ENCODE results near the gene DRD4. TPM values are rescaled to one million over a fixed set of nuclear protein-coding genes. Genes with fewer than 3 reads are reported as not detected.
"Not testable (repeated sequence)": the region's sequence is repeated elsewhere in the genome, so short reads cannot be mapped to it uniquely, and the experiment has no call there.

DRD4 gene
- total RNA-seq, 1 experiment from 2014 or later: 2.1 TPM

DNA sequence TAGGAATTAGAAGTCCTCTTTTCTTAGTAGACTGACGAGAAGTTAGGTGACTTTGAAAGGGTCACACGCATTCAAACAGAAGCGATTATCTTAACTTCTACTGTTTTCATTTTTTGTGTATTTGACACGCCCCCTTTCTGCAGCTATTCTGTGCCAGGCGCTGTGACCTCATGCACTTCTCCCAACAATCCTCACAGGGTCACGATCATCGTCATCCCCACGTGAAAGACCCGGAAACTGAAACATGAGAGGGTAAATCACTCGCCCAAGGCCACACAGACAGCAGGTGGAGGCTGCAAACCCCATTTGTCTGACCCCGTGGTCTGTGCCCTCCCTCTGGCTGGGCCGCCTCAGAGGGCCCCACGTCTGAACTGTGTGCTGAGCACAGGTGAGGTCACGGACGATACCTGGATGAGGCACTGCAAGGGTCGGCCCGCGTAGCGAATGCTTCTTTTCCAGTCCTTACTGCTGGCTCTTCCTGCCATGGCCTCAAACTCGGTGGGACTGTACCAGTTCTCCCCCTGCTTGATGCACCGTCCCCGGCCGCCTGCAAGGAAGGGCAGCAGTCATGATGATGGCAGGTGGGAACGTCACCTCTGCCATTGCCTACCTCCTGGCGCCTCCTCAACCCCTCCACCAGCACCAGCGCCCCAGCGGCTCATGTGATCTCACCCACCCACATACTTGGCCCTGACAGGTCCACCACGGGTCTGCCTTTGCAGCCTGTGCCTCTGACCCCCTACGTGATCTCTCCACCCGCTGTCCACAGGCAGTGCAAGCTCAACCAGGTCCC is 49.6 kb downstream of the DRD4 start:
- DNase-seq: no peak
- H3K36me3 ChIP-seq (replicated peaks; ENCODE audit: control insufficient read depth, insufficient read depth, low read length): peaks cover 12% of the 10 kb centered on the region

DNA sequence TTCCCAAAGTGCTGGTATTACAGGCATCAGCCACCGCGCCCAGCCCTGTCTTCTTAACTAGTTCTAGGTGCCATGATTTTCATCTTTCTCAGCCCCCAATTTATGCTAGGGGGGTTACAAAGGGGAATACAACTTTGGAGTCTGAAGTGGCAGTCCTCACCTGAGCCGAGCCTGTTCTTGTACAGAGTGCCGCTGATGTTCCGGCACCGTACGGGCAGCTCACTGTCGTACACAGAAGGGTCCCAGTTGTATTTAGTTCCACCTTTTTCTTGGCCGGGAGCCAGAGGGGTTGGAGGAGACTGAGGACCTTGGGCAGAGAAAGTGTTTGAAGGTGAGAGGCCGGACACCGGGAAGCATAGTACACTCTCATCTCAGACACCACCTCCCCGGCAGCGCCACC is 50.7 kb downstream of the DRD4 start:
- Histone ChIP-seq H3K27me3 (ENCODE audit: control insufficient read depth, insufficient read depth, low read length) (no peaks in the 10 kb centered on the region), H3K4me3 (ENCODE audit: insufficient read depth, low read depth, low read length) (no peak overlapping the region), H3K36me3 (replicated peaks; ENCODE audit: control insufficient read depth, insufficient read depth, low read length) (peaks cover 12% of the 10 kb centered on the region)
- DNase-seq: no peak

More for the DNA sequence above, 49.6 kb downstream of the DRD4 start:
- no peak overlapping the region for H3K4me3 ChIP-seq (ENCODE audit: insufficient read depth, low read depth, low read length)
- H3K27me3 ChIP-seq (ENCODE audit: control insufficient read depth, insufficient read depth, low read length): no peaks in the 10 kb centered on the region

DNA sequence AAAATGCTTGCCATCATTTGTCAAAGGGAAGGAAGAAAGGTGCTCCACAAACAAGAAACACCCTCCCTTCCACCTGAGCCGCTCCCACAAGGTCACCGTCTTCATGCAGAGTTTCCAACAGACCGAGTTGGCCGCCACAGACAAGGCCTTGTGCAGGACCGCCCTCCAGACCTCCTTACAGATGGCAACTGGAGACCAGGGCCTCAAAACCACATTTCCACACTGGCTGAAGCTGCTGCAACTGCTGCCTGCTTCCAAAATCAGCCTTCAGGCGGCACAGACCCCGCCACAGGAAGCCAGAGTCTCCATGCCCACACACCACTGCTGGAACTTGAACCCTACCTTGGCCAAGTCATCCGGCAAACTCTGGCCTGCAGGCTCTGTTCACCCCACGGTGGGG is 51.6 kb downstream of the DRD4 start:
- H3K4me3 ChIP-seq (ENCODE audit: insufficient read depth, low read depth, low read length): no peak overlapping the region

DNA sequence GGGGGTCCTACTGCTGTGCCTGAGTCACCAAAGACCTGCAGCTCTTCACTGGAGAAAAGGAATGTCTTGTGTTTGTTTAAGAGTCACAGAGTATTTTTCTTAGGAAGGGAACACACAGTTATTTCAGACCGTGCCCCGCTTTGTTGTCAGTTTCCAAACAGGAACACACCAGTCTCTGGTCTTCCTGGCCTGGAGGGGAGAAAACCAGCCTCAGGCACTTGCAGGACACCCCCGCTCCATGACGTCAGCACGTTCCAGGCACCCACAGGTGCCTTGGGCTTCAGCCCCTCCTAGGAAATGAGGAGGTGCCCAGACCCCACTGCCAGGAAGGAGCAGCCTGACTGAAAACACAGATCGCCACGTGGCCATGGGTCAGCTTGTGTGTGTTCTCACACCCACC is 52.6 kb downstream of the DRD4 start:
- Histone ChIP-seq H3K36me3 (replicated peaks; ENCODE audit: control insufficient read depth, insufficient read depth, low read length) (peaks cover 12% of the 10 kb centered on the region), H3K4me3 (ENCODE audit: insufficient read depth, low read depth, low read length) (no peak overlapping the region), H3K27me3 (ENCODE audit: control insufficient read depth, insufficient read depth, low read length) (no peaks in the 10 kb centered on the region)
- DNase-seq: no peak

More for the DNA sequence above, 51.6 kb downstream of the DRD4 start:
- peaks cover 12% of the 10 kb centered on the region for H3K36me3 ChIP-seq (replicated peaks; ENCODE audit: control insufficient read depth, insufficient read depth, low read length)
- no peaks in the 10 kb centered on the region for H3K27me3 ChIP-seq (ENCODE audit: control insufficient read depth, insufficient read depth, low read length)
- DNase-seq: no peak

DNA sequence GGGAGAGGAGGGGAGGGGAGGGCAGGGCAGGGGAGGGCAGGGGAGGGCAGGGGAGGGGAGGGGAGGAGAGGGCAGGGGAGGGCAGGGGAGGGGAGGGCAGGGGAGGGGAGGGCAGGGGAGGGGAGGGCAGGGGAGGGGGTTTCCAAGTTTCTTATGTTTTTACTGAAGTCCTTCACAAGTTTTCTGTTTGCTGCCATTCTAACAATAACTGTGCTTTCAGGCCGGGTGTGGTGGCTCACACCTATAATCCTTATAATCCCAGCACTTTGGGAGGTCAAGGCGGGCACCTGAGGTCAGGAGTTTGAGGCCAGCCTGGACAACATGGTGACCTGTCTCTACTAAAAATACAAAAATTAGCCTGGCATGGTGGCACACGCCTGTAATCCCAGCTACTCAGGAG is 53.2 kb downstream of the DRD4 start:
- peaks cover 11% of the 10 kb centered on the region for H3K36me3 ChIP-seq (replicated peaks; ENCODE audit: control insufficient read depth, insufficient read depth, low read length)
- DNase-seq; H3K27me3 ChIP-seq (ENCODE audit: control insufficient read depth, insufficient read depth, low read length); H3K4me3 ChIP-seq (ENCODE audit: insufficient read depth, low read depth, low read length): not testable (repeated sequence)

Other genes starting within 250 kb of the DRD4 start
- 2.1 and 3.6 TPM in 2 replicates for gene PKP3, start 243.1 kb upstream of the DRD4 start, total RNA-seq (2014; rRNA removed; shearing (Covaris generic))
- gene SIGIRR, start 222.3 kb upstream of the DRD4 start, total RNA-seq (2014; rRNA removed; shearing (Covaris generic)): 39.5 and 44.9 TPM in 2 replicates
- gene ANO9, start 195.3 kb upstream of the DRD4 start, total RNA-seq (2014; rRNA removed; shearing (Covaris generic)): 0.83 and 2.2 TPM in 2 replicates
- gene PTDSS2, start 187.0 kb upstream of the DRD4 start, total RNA-seq (2014; rRNA removed; shearing (Covaris generic)): 40.9 and 47.5 TPM in 2 replicates
- gene RNH1, start 130.0 kb upstream of the DRD4 start, total RNA-seq (2014; rRNA removed; shearing (Covaris generic)): 98.9 and 104 TPM in 2 replicates
- gene HRAS, start 101.7 kb upstream of the DRD4 start, total RNA-seq (2014; rRNA removed; shearing (Covaris generic)): 27.1 and 57.9 TPM in 2 replicates
- gene LRRC56, start 99.7 kb upstream of the DRD4 start, total RNA-seq (2014; rRNA removed; shearing (Covaris generic)): 1.3 and 1.5 TPM in 2 replicates
- gene LMNTD2, start 76.5 kb upstream of the DRD4 start, total RNA-seq (2014; rRNA removed; shearing (Covaris generic)): 2.7 and 4.0 TPM in 2 replicates
- 28.2 and 37.0 TPM in 2 replicates for gene RASSF7, start 76.3 kb upstream of the DRD4 start, total RNA-seq (2014; rRNA removed; shearing (Covaris generic))
- 37.5 and 42.1 TPM in 2 replicates for gene PHRF1, start 60.8 kb upstream of the DRD4 start, total RNA-seq (2014; rRNA removed; shearing (Covaris generic))
- gene IRF7, start 21.3 kb upstream of the DRD4 start, total RNA-seq (2014; rRNA removed; shearing (Covaris generic)): 13.6 and 14.6 TPM in 2 replicates
- gene CDHR5, start 12.3 kb upstream of the DRD4 start, total RNA-seq (2014; rRNA removed; shearing (Covaris generic)): not detected in 2 replicates
- not detected in 2 replicates for gene SCT, start 10.1 kb upstream of the DRD4 start, total RNA-seq (2014; rRNA removed; shearing (Covaris generic))
- 69.0 and 74.6 TPM in 2 replicates for gene DEAF1, start 58.0 kb downstream of the DRD4 start, total RNA-seq (2014; rRNA removed; shearing (Covaris generic))
- 27.0 and 36.0 TPM in 2 replicates for gene TMEM80, start 58.5 kb downstream of the DRD4 start, total RNA-seq (2014; rRNA removed; shearing (Covaris generic))
- 3.7 and 18.8 TPM in 2 replicates for gene EPS8L2, start 69.0 kb downstream of the DRD4 start, total RNA-seq (2014; rRNA removed; shearing (Covaris generic))
- gene TALDO1, start 110.2 kb downstream of the DRD4 start, total RNA-seq (2014; rRNA removed; shearing (Covaris generic)): 264 and 269 TPM in 2 replicates
- 48.7 and 54.6 TPM in 2 replicates for gene GATD1, start 140.2 kb downstream of the DRD4 start, total RNA-seq (2014; rRNA removed; shearing (Covaris generic))
- 0.14 TPM in 1 of 2 replicates, not detected in the other for gene CEND1, start 152.8 kb downstream of the DRD4 start, total RNA-seq (2014; rRNA removed; shearing (Covaris generic))
- gene SLC25A22, start 161.0 kb downstream of the DRD4 start, total RNA-seq (2014; rRNA removed; shearing (Covaris generic)): 25.2 and 25.6 TPM in 2 replicates
- gene PIDD1, start 168.0 kb downstream of the DRD4 start, total RNA-seq (2014; rRNA removed; shearing (Covaris generic)): 16.8 and 31.0 TPM in 2 replicates
- gene RPLP2, start 172.7 kb downstream of the DRD4 start, total RNA-seq (2014; rRNA removed; shearing (Covaris generic)): 786 and 794 TPM in 2 replicates
- gene PNPLA2, start 181.6 kb downstream of the DRD4 start, total RNA-seq (2014; rRNA removed; shearing (Covaris generic)): 15.7 and 28.7 TPM in 2 replicates
- 20.2 and 35.8 TPM in 2 replicates for gene CRACR2B, start 190.7 kb downstream of the DRD4 start, total RNA-seq (2014; rRNA removed; shearing (Covaris generic))
- gene CD151, start 195.7 kb downstream of the DRD4 start, total RNA-seq (2014; rRNA removed; shearing (Covaris generic)): 175 and 190 TPM in 2 replicates
- gene POLR2L, start 205.3 kb downstream of the DRD4 start, total RNA-seq (2014; rRNA removed; shearing (Covaris generic)): 96.1 and 135 TPM in 2 replicates
- 101 and 117 TPM in 2 replicates for gene TSPAN4, start 205.6 kb downstream of the DRD4 start, total RNA-seq (2014; rRNA removed; shearing (Covaris generic))

Measured in H7 (cell line).